IMR-90 (cell line): Measurements from ENCODE around the gene OPCML. TPM values are rescaled to one million over a fixed set of nuclear protein-coding genes. Genes with fewer than 3 reads are reported as not detected.

Source experiments
- ATAC-seq: fragments of 200-7000 bp; cut with Tn5 transposase; 2 replicates; pipeline ENCODE4 v1.9.1; 2020; ENCODE audit warnings: low read depth, mild to moderate bottlenecking, moderate library complexity
- BruUV-seq: library from RNA; stranded (reverse); fragments of 400-500 nt; replicated peaks from 2 replicates; lab custom pipeline; 2021; lab: Mats Ljungman, UMichigan
- CTCF ChIA-PET: fragments of 300-600 bp; formaldehyde crosslinking; extraction: SDS; loops from one replicate; lab custom pipeline; 2021; ENCODE audit warnings: antibody characterized with exemption; lab: Yijun Ruan, JAX
- POLR2A ChIA-PET: fragments of 300-600 bp; sonication (Branson Sonifier 250); formaldehyde crosslinking; loops from one replicate; lab custom pipeline; 2022; ENCODE audit warnings: antibody characterized with exemption; ENCODE audit not compliant: unreplicated experiment; lab: Charles Lee
- DNase-seq: peaks from one replicate; pipeline ENCODE4 v3.0.0; 2013
- H2AFZ ChIP-seq: replicated peaks from 2 replicates; pipeline ENCODE3; 2013; ENCODE audit warnings: low read length, mild to moderate bottlenecking; ENCODE audit not compliant: poor library complexity
- H2AK5ac ChIP-seq: 2 replicates; pipeline ENCODE4 v1.6.1; 2013; ENCODE audit warnings: low read depth, low read length, inconsistent platforms
- H2AK9ac ChIP-seq: replicated peaks from 2 replicates; pipeline ENCODE3; 2013; ENCODE audit warnings: mild to moderate bottlenecking, low read depth, low read length, moderate library complexity; ENCODE audit not compliant: poor library complexity
- H2BK120ac ChIP-seq: 2 replicates; pipeline ENCODE4 v1.6.1; 2013; ENCODE audit warnings: low read depth, low read length, inconsistent platforms
- H2BK15ac ChIP-seq: 3 replicates; pipeline ENCODE4 v1.6.1; 2013; ENCODE audit warnings: low read depth, low read length, inconsistent platforms
- H2BK20ac ChIP-seq: 2 replicates; pipeline ENCODE4 v1.6.1; 2013; ENCODE audit warnings: low read depth, mild to moderate bottlenecking, inconsistent platforms, low read length, moderate library complexity
- H2BK5ac ChIP-seq: 2 replicates; pipeline ENCODE4 v1.6.1; 2013; ENCODE audit warnings: mild to moderate bottlenecking, low read depth, low read length, inconsistent platforms; ENCODE audit not compliant: poor library complexity, severe bottlenecking
- H3K14ac ChIP-seq: replicated peaks from 2 replicates; pipeline ENCODE4 v1.6.1; 2013; ENCODE audit warnings: low read depth, low read length, inconsistent platforms
- H3K18ac ChIP-seq: 2 replicates; pipeline ENCODE4 v1.6.1; 2013; ENCODE audit warnings: low read depth, low read length, control low read depth
- H3K23ac ChIP-seq: 2 replicates; pipeline ENCODE4 v1.6.1; 2013; ENCODE audit warnings: low read depth, low read length, inconsistent platforms
- H3K27ac ChIP-seq: 2 replicates; pipeline ENCODE4 v1.5.1; 2013; ENCODE audit warnings: mild to moderate bottlenecking, control low read depth, low read length; ENCODE audit not compliant: insufficient read depth
- H3K27me3 ChIP-seq: 2 replicates; pipeline ENCODE4 v1.6.1; 2013; ENCODE audit warnings: low read length; ENCODE audit not compliant: control insufficient read depth, insufficient read depth
- H3K36me3 ChIP-seq: 2 replicates; pipeline ENCODE4 v1.6.1; 2013; ENCODE audit warnings: low read length, mixed read lengths; ENCODE audit not compliant: control insufficient read depth, insufficient read depth
- H3K4ac ChIP-seq: 2 replicates; pipeline ENCODE4 v1.6.1; 2013; ENCODE audit warnings: low read depth, low read length, inconsistent platforms
- H3K4me1 ChIP-seq: 2 replicates; pipeline ENCODE4 v1.6.1; 2013; ENCODE audit warnings: low read length, mixed read lengths; ENCODE audit not compliant: control insufficient read depth, insufficient read depth
- H3K4me2 ChIP-seq: 2 replicates; pipeline ENCODE4 v1.6.1; 2013; ENCODE audit warnings: low read depth, mild to moderate bottlenecking, control low read depth, low read length, moderate library complexity
- H3K4me3 ChIP-seq: 2 replicates; pipeline ENCODE4 v1.5.1; 2013; ENCODE audit warnings: low read depth, mild to moderate bottlenecking, control low read depth, low read length, moderate library complexity; ENCODE audit not compliant: insufficient read depth
- H3K56ac ChIP-seq: 2 replicates; pipeline ENCODE4 v1.6.1; 2013; ENCODE audit warnings: low read length, inconsistent platforms; ENCODE audit not compliant: insufficient read depth; ENCODE audit errors: extremely low read depth
- H3K79me1 ChIP-seq, 2 experiments: 2 replicates each; pipeline ENCODE4 v1.6.1; 2013; ENCODE audit warnings: low read length in 2 of 2, inconsistent platforms in 1 of 2, low read depth in 1 of 2
- H3K9ac ChIP-seq: 2 replicates; pipeline ENCODE4 v1.6.1; 2013; ENCODE audit warnings: low read depth, low read length, control low read depth
- H3K9me1 ChIP-seq: 2 replicates; pipeline ENCODE4 v1.6.1; 2013; ENCODE audit warnings: low read length, inconsistent platforms; ENCODE audit not compliant: insufficient read depth
- H3K9me3 ChIP-seq: 2 replicates; pipeline ENCODE4 v1.6.1; 2013; ENCODE audit warnings: low read length; ENCODE audit not compliant: control insufficient read depth, insufficient read depth
- H4K20me1 ChIP-seq: 2 replicates; pipeline ENCODE4 v1.6.1; 2013; ENCODE audit warnings: low read length, inconsistent platforms; ENCODE audit not compliant: insufficient read depth
- H4K5ac ChIP-seq: 2 replicates; pipeline ENCODE4 v1.6.1; 2013; ENCODE audit warnings: mild to moderate bottlenecking, low read depth, low read length, control low read depth
- H4K8ac ChIP-seq, 2 experiments: 2 replicates each; pipeline ENCODE4 v1.6.1; 2013; ENCODE audit warnings: low read depth in 2 of 2, low read length in 2 of 2, control low read depth in 1 of 2, inconsistent platforms in 1 of 2
- H4K91ac ChIP-seq: 2 replicates; pipeline ENCODE4 v1.6.1; 2013; ENCODE audit warnings: low read depth, low read length, inconsistent platforms; ENCODE audit not compliant: insufficient read depth
- BHLHE40 ChIP-seq: fragments of 150-350 bp; IDR thresholded peaks from 2 replicates; pipeline ENCODE4 v1.6.1; 2016; ENCODE audit warnings: mild to moderate bottlenecking, low read depth, low read length
- CHD1 ChIP-seq: IDR thresholded peaks from 2 replicates; pipeline ENCODE4 v1.6.1; 2012; ENCODE audit warnings: low read depth, low read length, improper control_type of control experiment
- NFE2L2 ChIP-seq: fragments of 150-350 bp; IDR thresholded peaks from 2 replicates; pipeline ENCODE4 v1.6.1; 2016; ENCODE audit warnings: low read depth, mild to moderate bottlenecking, low read length
- SMC3 ChIP-seq: fragments of 150-350 bp; IDR thresholded peaks from 2 replicates; pipeline ENCODE4 v1.6.1; 2016; ENCODE audit warnings: low read depth, mild to moderate bottlenecking, antibody characterized with exemption, low read length, moderate library complexity
- WGBS, 2 experiments: methylation state at CpG; one replicate each; pipeline versions ENCODE4 v1.1.5 to v1.1.7; 2013; ENCODE audit warnings: missing lambda C conversion rate in 2 of 2; ENCODE audit not compliant: insufficient read length in 1 of 2; ENCODE audit errors: extremely low coverage in 2 of 2; 5-methylcytosine and 5-hydroxymethylcytosine counted together
- dilution Hi-C: fragments of 300-500 bp; cut with HindIII; formaldehyde crosslinking; loops from one replicate; pipeline ENCODE4 v1.14.3; 2018; ENCODE audit warnings: low sequenced_read_pairs; ENCODE audit not compliant: unreplicated experiment
- in situ Hi-C: fragments of 300-500 bp; cut with MboI; formaldehyde crosslinking; loops from 3 replicates; pipeline ENCODE4 v1.14.3; 2019; ENCODE audit warnings: low sequenced_read_pairs, inconsistent platforms, mixed read lengths
- intact Hi-C: fragments of 100-400 bp; cut with micrococcal nuclease; formaldehyde crosslinking; loops from 2 replicates; pipeline ENCODE4 v1.10.0; 2022
- polyA plus RNA-seq, 3 experiments: library from polyadenylated mRNA; depleted of rRNA; stranded (reverse); fragments of >200 nt; gene quantifications; 2 replicates each; pipeline ENCODE4 v1.2.3, GENCODE V29; 2012; ENCODE audit warnings: low replicate concordance in 1 of 3
- total RNA-seq: library from RNA; depleted of rRNA; stranded (reverse); fragments of >200 nt; gene quantifications from 2 replicates; pipeline ENCODE4 v1.2.3, GENCODE V29; 2012

OPCML gene
- total and polyA plus RNA-seq, 2 of the 4 experiments (the other 2 are of a cell fraction), result under 0.01 to 2.6 TPM

DNA sequence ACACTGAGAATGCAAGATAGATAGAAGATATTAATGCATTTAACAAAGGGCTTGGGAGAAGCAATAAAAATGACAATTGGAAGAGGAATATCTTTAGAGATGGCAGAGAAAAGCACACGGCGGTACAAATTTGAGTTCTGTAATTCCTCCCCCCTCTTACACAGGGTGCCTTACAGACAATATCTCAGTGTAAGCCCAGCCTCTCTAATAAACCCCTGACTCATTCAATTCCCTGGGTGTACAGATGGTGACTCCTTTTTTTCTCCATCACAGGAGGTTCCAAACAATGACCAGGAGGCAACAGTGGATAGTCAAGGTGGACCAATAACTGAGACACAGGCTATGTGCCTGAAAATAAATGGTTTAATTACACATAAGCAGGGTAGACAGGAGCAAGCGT is 598.6 kb downstream of the OPCML start:
- H3K9me3 ChIP-seq, result no peaks in the 10 kb centered on the region
- dilution Hi-C loops (no loop called here), in situ Hi-C loops (no loop called here), intact Hi-C loops (no loop called here)
- H3K4ac ChIP-seq, result no peak overlapping the region
- ChIA-PET POLR2A (no interaction called here), CTCF (no interaction called here)
- H3K9ac ChIP-seq, result no peak overlapping the region
- H3K18ac ChIP-seq, result no peak overlapping the region
- H3K4me3 ChIP-seq, result no peak overlapping the region
- no peak overlapping the region for H3K23ac ChIP-seq
- H3K9me1 ChIP-seq, result no peaks in the 10 kb centered on the region
- no peak overlapping the region for H3K14ac ChIP-seq
- H2BK5ac ChIP-seq, result no peak overlapping the region
- no peak overlapping the region for H2AK9ac ChIP-seq
- WGBS, 2 experiments, result no CpG with 5 or more reads among the region's 3 CpGs
- no peak overlapping the region for H2BK20ac ChIP-seq
- TF ChIP-seq NFE2L2, result no peak
- no peak for TF ChIP-seq SMC3
- no peak for TF ChIP-seq BHLHE40
- no peak for TF ChIP-seq CHD1
- no peak overlapping the region for H2AFZ ChIP-seq
- H3K36me3 ChIP-seq, result no peaks in the 10 kb centered on the region
- no peak overlapping the region for H3K27ac ChIP-seq
- H4K5ac ChIP-seq, result no peak overlapping the region
- H4K91ac ChIP-seq, result no peak overlapping the region
- no peak overlapping the region for H3K4me2 ChIP-seq
- no peaks in the 10 kb centered on the region for H4K20me1 ChIP-seq
- no peak for DNase-seq
- BruUV-seq, result no TSS peak
- H3K4me1 ChIP-seq, result no peaks in the 10 kb centered on the region
- no peak overlapping the region for H3K56ac ChIP-seq
- H4K8ac ChIP-seq, result no peak overlapping the region
- no peak overlapping the region for H2BK15ac ChIP-seq
- H3K79me1 ChIP-seq, result no peaks in the 10 kb centered on the region
- no peak for ATAC-seq
- no peak overlapping the region for H2BK120ac ChIP-seq
- H2AK5ac ChIP-seq, result no peak overlapping the region
- H3K27me3 ChIP-seq, result no peaks in the 10 kb centered on the region; the same call in 1 of the 2 replicates
